ENCODE data around the gene ITIH5. TPM values are rescaled to one million over a fixed set of nuclear protein-coding genes. Genes with fewer than 3 reads are reported as not detected.

Gene ITIH5
- total and polyA plus RNA-seq, 2 of the 13 experiments (the other 11 are each of a cell fraction or from before 2014, with no cell fraction given) = 4.7 to 8.9 TPM

- TF ChIP-seq RBM22 (optimal IDR thresholded peaks at IDR 0.05; ENCODE audit: low read length) (no peak), TFE3 (CRISPR knock-in tag; IDR thresholded peaks at IDR 0.05) (no peak; the same call in 1 of the 2 replicates), ZNF577 (CRISPR knock-in tag; IDR thresholded peaks at IDR 0.05; ENCODE audit: borderline replicate concordance, low read depth) (no peak), NCOA2 (CRISPR knock-in tag; IDR thresholded peaks at IDR 0.05) (peak; percentile 96), ZNF740 (CRISPR knock-in tag; IDR thresholded peaks at IDR 0.05) (no peak), ZNF572 (CRISPR knock-in tag; IDR thresholded peaks at IDR 0.05) (no peak), MIER3 (CRISPR knock-in tag; IDR thresholded peaks at IDR 0.05; ENCODE audit: borderline replicate concordance) (peak; percentile 58; the same call in 1 of the 2 replicates), HNF4G (IDR thresholded peaks at IDR 0.05; ENCODE audit: borderline replicate concordance, low read depth, low read length) (peak; percentile 76), HNF4G (CRISPR knock-in tag; IDR thresholded peaks at IDR 0.05; ENCODE audit: borderline replicate concordance, low read depth) (0 out of 2 replicates have a peak, but pooled peaks have one; percentile 56), AKNA (CRISPR knock-in tag; IDR thresholded peaks at IDR 0.05; ENCODE audit: borderline replicate concordance) (no peak), SALL2 (CRISPR knock-in tag; IDR thresholded peaks at IDR 0.05) (no peak), SMARCC2 (IDR thresholded peaks at IDR 0.05) (no peak), RNF219 (CRISPR knock-in tag; IDR thresholded peaks at IDR 0.05) (no peak), ZNF264 (CRISPR knock-in tag; IDR thresholded peaks at IDR 0.05) (no peak; the same call in 1 of the 2 replicates), ZNF7 (CRISPR knock-in tag; IDR thresholded peaks at IDR 0.05) (no peak), ZNF275 (CRISPR knock-in tag; IDR thresholded peaks at IDR 0.05; ENCODE audit: borderline replicate concordance) (no peak), PITX1 (CRISPR knock-in tag; IDR thresholded peaks at IDR 0.05) (peak; percentile 95)
Measured at GRCh38 chr10:7686351-7687171, 19.8 kb upstream of the ITIH5 start (continued).
